ENCODE results near the gene ADRB2.

DNA sequence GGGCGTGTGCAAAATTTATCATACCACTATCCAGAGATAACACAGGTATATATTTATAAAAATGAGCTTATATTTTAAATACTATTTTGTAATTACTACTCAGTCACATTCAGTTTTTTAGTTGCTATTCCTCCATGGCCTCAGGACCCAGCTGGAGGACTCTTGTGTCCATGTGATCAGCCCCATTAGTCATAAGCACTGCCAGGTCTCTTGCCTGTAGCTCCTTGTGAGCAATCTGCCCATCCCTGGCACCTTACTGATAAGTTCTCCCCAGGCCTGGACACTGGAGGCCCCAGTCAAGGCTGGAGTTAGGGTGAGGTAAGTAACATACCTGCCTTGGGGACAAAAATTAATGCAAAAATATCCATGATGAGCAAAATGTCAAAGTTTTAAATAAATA lies 29.5 kb upstream of the ADRB2 start:
- no peak for TF ChIP-seq TAF1 (IDR thresholded peaks at IDR 0.05; ENCODE audit: borderline replicate concordance, low read depth, low read length)
- no peak for TF ChIP-seq POLR2A (IDR thresholded peaks at IDR 0.05; ENCODE audit: low read depth, low read length)

Data from GM12892 (cell line).